GM12892 (cell line): ENCODE data around the gene CAPG.

Source experiments
- DNase-seq: peaks from one replicate; pipeline ENCODE4 v3.0.0; 2011; ENCODE audit not compliant: insufficient read length
- FAIRE-seq: peaks from 2 replicates; lab custom pipeline; 2011; peaks lifted over from hg19 to GRCh38; lab: Jason Lieb, UNC
- POLR2A ChIP-seq: IDR thresholded peaks from 2 replicates; pipeline ENCODE4 v1.6.1; 2011; ENCODE audit warnings: low read depth, low read length, control low read depth
- POLR2AphosphoS5 ChIP-seq: IDR thresholded peaks from 2 replicates; pipeline ENCODE4 v1.6.1; 2011; ENCODE audit warnings: low read depth, low read length, control low read depth
- TAF1 ChIP-seq: IDR thresholded peaks from 2 replicates; pipeline ENCODE4 v1.6.1; 2011; ENCODE audit warnings: low read depth, mild to moderate bottlenecking, control low read depth, low read length, borderline replicate concordance

CAPG gene

GRCh38 chr2:85413592-85414420, 3.6 kb upstream of the CAPG start:
- no peak for FAIRE-seq
- TF ChIP-seq POLR2A (no peak), TAF1 (no peak), POLR2AphosphoS5 (no peak)
- no peak for DNase-seq

- DNase-seq (no peak), FAIRE-seq (no peak)
- TF ChIP-seq TAF1 = no peak
- no peak for TF ChIP-seq POLR2AphosphoS5
- TF ChIP-seq POLR2A = no peak
These were observed 1.2 kb upstream of the CAPG start for GRCh38 chr2:85411405-85411748.

GRCh38 chr2:85410584-85411404, 628 bp upstream of the CAPG start:
- no peak for FAIRE-seq

GRCh38 chr2:85405201-85406059, 4.7 kb downstream of the CAPG start:
- FAIRE-seq = peak; percentile 84
- DNase-seq = no peak
- TF ChIP-seq TAF1 (no peak), POLR2A (no peak), POLR2AphosphoS5 (no peak)

More at GRCh38 chr2:85410584-85411404, 628 bp upstream of the CAPG start:
- DNase-seq = no peak
- TF ChIP-seq POLR2A (no peak), POLR2AphosphoS5 (no peak), TAF1 (no peak)

GRCh38 chr2:85401844-85402243, 8.3 kb downstream of the CAPG start:
- FAIRE-seq (no peak), DNase-seq (no peak)
- no peak for TF ChIP-seq TAF1
- no peak for TF ChIP-seq POLR2AphosphoS5
- no peak for TF ChIP-seq POLR2A

- no peak for DNase-seq
- TF ChIP-seq POLR2A = no peak
- no peak for TF ChIP-seq TAF1
- TF ChIP-seq POLR2AphosphoS5 = no peak
- no peak for FAIRE-seq
These were observed 8.7 kb downstream of the CAPG start for GRCh38 chr2:85401464-85401805.

GRCh38 chr2:85400541-85401463, 9.4 kb downstream of the CAPG start:
- no peak for FAIRE-seq
- DNase-seq = no peak
- TF ChIP-seq POLR2AphosphoS5 = no peak
- TF ChIP-seq TAF1 = no peak
- TF ChIP-seq POLR2A = no peak

- no peak for FAIRE-seq
- TF ChIP-seq TAF1 (no peak), POLR2AphosphoS5 (no peak), POLR2A (no peak)
- no peak for DNase-seq
These were observed 10.1 kb downstream of the CAPG start for GRCh38 chr2:85400023-85400422.

- no peak for FAIRE-seq
- DNase-seq = no peak
- no peak for TF ChIP-seq TAF1
- TF ChIP-seq POLR2A = no peak
- no peak for TF ChIP-seq POLR2AphosphoS5
These were observed 11.0 kb downstream of the CAPG start for GRCh38 chr2:85399183-85399455.

GRCh38 chr2:85398426-85399182, 11.6 kb downstream of the CAPG start:
- TF ChIP-seq POLR2A = no peak
- TF ChIP-seq POLR2AphosphoS5 = no peak
- no peak for TF ChIP-seq TAF1
- no peak for DNase-seq
- no peak for FAIRE-seq

GRCh38 chr2:85397925-85398331, 12.2 kb downstream of the CAPG start:
- TF ChIP-seq POLR2AphosphoS5 = no peak
- TF ChIP-seq TAF1 = no peak
- TF ChIP-seq POLR2A = no peak
- DNase-seq (no peak), FAIRE-seq (no peak)
